GM19193 (cell line): ENCODE measurements around the gene HES2.

ENCODE experiments used
- POLR2A ChIP-seq: IDR thresholded peaks from 4 replicates; pipeline ENCODE4 v1.6.1; 2011; ENCODE audit not compliant: insufficient read depth, insufficient read length; ENCODE audit errors: extremely low read depth

HES2 gene

GRCh38 chr1:6408023-6408422 is 11.7 kb downstream of the HES2 start:
- no peak for TF ChIP-seq POLR2A

DNA sequence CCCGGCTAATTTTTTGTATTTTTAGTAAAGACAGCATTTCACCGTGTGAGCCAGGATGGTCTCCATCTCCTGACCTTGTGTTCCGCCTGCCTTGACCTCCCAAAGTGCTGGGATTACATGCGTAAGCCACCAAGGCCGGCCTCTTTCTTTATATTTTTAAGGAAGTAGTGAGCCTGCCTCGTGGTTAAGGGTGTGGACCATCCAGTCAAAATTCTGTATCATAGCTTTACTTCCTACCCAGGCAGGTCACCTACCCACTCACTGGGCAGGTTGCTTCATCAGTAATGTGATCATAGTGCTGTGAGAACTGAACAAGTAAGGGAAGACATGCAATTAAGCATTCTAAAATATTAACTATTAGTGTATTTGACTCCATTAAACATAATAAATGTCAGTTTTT is 18.0 kb downstream of the HES2 start:
- TF ChIP-seq POLR2A: no peak

DNA sequence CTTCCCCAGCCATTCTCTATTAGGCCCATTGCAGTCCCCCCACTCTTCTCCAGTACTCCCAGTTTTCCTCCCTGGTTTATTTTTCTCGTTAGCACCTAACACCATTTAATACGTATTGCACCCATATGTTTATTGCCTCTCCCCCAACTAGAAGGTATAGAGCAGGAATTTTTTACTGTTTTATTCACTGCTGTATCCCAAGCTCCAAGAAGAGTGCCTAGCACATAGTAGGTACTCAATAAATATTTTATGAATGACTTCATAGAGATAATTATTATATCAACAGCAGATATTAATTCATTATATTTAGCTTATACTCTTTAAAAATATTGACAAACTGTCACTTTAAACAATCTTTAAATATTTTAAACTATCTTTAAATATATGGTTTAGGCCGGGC is 20.4 kb downstream of the HES2 start:
- no peak for TF ChIP-seq POLR2A

DNA sequence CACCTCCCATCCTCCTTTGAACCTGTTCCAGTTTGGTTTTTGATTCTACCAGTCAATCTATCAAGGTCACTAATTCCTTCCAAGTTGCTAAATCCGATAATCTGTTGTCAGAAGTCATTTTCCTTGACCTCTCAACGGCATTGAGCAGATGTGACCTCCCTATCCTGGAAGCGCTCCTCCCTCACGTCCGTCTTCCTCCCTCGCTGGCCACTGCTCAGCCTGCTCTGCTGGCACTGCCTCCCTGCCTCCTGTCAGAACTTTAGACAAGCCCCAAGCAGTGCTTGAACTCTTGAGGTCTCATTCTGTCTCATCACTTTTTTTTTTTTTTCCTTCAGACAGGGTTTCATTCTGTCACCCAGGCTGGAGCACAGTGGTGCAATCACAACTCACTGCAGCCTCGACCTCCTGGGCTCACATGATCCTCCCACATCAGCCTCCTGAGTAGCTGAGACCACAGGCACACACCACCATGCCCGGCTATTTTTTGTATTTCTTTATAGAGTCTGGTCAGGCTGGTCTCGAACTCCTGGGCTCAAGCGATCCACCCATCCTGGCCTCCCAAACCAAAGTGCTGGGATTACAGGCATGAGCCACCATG is 21.8 kb downstream of the HES2 start:
- TF ChIP-seq POLR2A: no peak

GRCh38 chr1:6396998-6397397 is 22.7 kb downstream of the HES2 start:
- TF ChIP-seq POLR2A: no peak

DNA sequence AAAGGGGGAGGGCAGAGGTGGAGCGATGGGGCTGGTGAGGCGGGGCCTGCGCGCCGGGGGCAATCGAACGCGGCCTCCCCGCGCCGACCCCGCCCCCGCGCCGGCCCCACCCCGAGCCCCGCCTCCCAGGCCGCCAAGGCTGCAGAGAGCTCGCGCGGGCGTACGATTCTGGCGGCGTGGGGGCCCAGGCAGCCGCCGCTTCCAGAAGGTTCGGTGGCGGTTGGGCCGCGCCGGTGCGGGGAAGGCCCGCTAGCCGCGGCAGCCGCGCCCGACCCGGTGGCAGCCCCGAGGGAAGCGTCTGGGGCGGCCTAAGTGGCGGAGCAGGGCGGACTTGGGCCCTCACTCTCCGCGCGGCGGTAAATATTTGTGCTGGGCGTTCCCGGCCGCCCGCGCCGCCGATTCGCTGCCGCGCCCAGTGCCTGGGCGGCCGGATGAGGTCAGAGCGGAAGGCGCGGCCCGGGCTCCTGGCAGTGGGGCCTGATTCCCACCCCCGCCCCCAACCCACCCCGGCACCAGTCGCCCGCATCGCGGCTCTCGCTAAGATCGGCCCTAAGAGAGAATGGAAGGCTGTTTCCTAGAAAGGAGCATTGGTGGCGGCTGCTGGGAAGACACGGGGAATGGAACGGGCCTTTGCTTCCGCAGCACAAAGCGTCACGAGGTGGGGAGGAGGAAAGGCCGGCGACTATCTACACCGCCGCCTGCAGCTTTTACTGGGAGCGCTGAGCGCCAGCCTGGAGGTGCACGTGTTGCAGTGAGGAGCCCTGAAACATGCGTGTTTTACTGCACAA is 26.1 kb downstream of the HES2 start, which contains the start of gene ACOT7:
ACOT7 (minus strand) TSS at position 368 of the 788 bp plus-strand sequence. CDS start 368 bp downstream, outside the sequence.
- peak; percentile 49 for TF ChIP-seq POLR2A

DNA sequence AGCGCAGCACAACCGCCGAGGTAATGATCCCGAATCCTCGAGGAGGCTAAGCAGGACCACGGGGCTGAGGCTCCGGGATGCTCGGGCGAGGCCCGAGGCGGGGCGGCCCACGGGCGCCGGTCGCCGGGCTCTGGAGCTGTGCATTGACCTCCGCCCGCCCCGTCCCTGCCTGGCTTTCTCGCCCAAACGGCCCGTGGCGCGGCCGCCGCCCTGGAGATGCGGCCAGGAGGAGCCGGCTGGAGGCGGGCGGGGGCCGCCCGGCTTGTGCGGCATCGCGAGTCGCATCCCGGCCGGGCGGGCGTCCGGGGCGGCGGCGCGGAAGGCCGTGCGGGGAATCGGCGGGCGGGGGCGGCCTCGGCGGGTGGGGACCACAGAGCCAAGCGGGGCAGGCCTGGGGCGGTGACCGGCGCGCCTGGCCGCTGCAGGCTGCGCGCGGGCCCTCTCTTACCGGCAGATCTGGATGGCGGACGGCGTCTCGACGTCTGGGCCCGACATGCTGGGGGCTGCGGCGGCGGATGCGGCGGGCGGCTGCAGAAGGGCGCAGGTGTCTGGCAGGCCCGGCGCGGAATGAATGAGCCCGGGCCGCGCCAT is 26.8 kb downstream of the HES2 start:
- TF ChIP-seq POLR2A: peak; percentile 81

- TF ChIP-seq POLR2A: no peak
These were observed 27.5 kb downstream of the HES2 start for GRCh38 chr1:6391951-6392808.

DNA sequence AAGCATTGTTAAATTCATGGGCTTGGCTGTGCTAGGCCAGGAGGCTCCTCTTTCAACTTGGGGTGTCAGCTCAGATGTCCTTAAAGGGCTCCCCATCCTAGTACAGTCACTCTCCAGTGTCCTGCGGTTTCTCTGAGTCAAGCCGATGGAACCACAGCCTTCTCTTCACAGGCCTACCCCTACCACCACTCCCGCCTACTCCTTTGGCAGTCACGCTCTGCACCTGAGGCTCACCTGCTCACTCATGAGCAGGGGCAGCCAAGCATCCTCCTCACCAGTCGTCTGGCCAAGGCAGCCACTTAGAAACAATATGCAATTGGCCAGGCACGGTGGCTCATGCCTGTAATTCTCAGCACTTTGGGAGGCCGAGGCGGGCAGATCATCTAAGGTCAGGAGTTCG is 29.7 kb downstream of the HES2 start:
- TF ChIP-seq POLR2A: no peak

- TF ChIP-seq POLR2A: no peak
These were observed 33.3 kb downstream of the HES2 start for GRCh38 chr1:6386371-6386949.

GRCh38 chr1:6385488-6386191 is 34.1 kb downstream of the HES2 start:
- TF ChIP-seq POLR2A: no peak

DNA sequence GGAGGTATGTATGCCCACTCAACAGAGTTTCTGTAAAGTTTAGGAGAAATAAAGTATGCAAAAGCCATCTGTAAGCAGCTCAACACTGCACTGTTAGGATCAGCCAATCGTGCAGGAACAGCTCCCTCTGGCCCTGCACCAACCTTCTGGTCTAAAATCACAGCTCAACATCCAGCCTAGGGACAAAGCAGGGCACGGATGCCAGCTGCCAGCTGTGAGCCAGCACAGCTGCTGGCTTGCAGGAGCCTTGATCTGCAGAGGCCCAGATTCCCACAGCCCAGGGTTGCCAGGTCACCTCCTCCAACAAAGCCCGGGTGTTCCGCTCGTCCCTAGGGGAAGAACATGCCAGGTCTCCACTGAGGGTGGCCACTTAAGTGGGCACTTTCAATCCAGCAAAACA is 34.8 kb downstream of the HES2 start:
- TF ChIP-seq POLR2A: no peak

- TF ChIP-seq POLR2A: no peak
These were observed 35.6 kb downstream of the HES2 start for GRCh38 chr1:6384135-6384534.

DNA sequence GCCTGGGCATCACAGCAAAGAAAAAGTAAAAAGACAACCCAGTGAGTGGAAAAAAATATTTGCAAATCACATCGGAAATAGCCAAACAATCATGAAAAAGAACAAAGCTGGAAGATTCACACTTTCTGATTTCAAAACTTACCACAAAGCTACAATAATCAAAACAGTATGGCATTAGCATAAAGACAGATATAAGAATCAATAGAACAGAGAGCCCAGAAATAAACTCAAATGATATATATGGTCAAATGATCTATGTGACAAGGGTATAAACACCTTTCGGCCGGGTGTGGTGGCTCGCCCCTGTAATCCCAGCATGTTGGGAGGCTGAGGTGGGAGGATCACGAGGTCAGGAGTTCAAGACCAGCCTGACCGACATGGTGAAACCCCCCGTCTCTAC is 39.7 kb downstream of the HES2 start:
- no peak for TF ChIP-seq POLR2A
